ENCODE results near the gene GSAP. TPM values are rescaled to one million over a fixed set of nuclear protein-coding genes. Genes with fewer than 3 reads are reported as not detected.

GSAP gene
- total and polyA plus RNA-seq, 2 donors (not counting 1 experiment from before 2014, with no cell fraction given) = 4.4 to 21.5 TPM

- DNase-seq (ENCODE audit: low read depth in 2 of 2) = no peak
- Histone ChIP-seq H3K4me1 (ENCODE audit: control insufficient read depth, extremely low read depth, insufficient read depth, low read length) (peaks cover 2% of the 10 kb centered on the region), H3K4me2 (ENCODE audit: extremely low read depth, insufficient read depth, low read length) (no peak overlapping the region), H4K20me1 (ENCODE audit: control insufficient read depth, extremely low read depth, insufficient read depth, low read length) (no peaks in the 10 kb centered on the region), H3K9me3 (ENCODE audit: control insufficient read depth, insufficient read depth, low read depth, low read length) (no peaks in the 10 kb centered on the region), H3K9ac (ENCODE audit: insufficient read depth, low read length) (no peak overlapping the region), H3K4me3 (replicated peaks in 1 of 4; ENCODE audit: control extremely low read depth in 1 of 4, insufficient read depth in 1 of 4, low read depth in 3 of 4, low read length in 4 of 4) (no peak overlapping the region), H3K79me2 (ENCODE audit: control insufficient read depth, insufficient read depth, low read length) (no peaks in the 10 kb centered on the region), H3K36me3 (ENCODE audit: control insufficient read depth, insufficient read depth, low read length) (no peaks in the 10 kb centered on the region), H3K27ac (ENCODE audit: insufficient read depth, low read length) (no peak overlapping the region), H2AFZ (ENCODE audit: low read length) (no peak overlapping the region), H3K27me3 (ENCODE audit: control insufficient read depth, insufficient read depth, low read length) (no peaks in the 10 kb centered on the region)
- TF ChIP-seq EZH2 (IDR thresholded peaks at IDR 0.05; ENCODE audit: low read length, missing control alignments) (no peak), CTCF (conservative IDR thresholded peaks at IDR 0.05 in 1 of 2, IDR thresholded peaks at IDR 0.05 in 1 of 2; ENCODE audit: low read depth in 1 of 2, low read length in 2 of 2) (no peak)
These were observed 8.2 kb downstream of the GSAP start for GRCh38 chr7:77407906-77408305.

GRCh38 chr7:77406421-77406820, 9.7 kb downstream of the GSAP start:
- Histone ChIP-seq H3K9ac (ENCODE audit: insufficient read depth, low read length) (no peak overlapping the region), H2AFZ (ENCODE audit: low read length) (no peak overlapping the region), H3K79me2 (ENCODE audit: control insufficient read depth, insufficient read depth, low read length) (no peaks in the 10 kb centered on the region), H3K4me2 (ENCODE audit: extremely low read depth, insufficient read depth, low read length) (no peak overlapping the region), H3K36me3 (ENCODE audit: control insufficient read depth, insufficient read depth, low read length) (no peaks in the 10 kb centered on the region), H3K9me3 (ENCODE audit: control insufficient read depth, insufficient read depth, low read depth, low read length) (no peaks in the 10 kb centered on the region), H3K27me3 (ENCODE audit: control insufficient read depth, insufficient read depth, low read length) (no peaks in the 10 kb centered on the region), H3K4me3 (replicated peaks in 1 of 4; ENCODE audit: control extremely low read depth in 1 of 4, insufficient read depth in 1 of 4, low read depth in 3 of 4, low read length in 4 of 4) (no peak overlapping the region), H4K20me1 (ENCODE audit: control insufficient read depth, extremely low read depth, insufficient read depth, low read length) (no peaks in the 10 kb centered on the region), H3K4me1 (ENCODE audit: control insufficient read depth, extremely low read depth, insufficient read depth, low read length) (peaks cover 2% of the 10 kb centered on the region), H3K27ac (ENCODE audit: insufficient read depth, low read length) (no peak overlapping the region)
- TF ChIP-seq EZH2 (IDR thresholded peaks at IDR 0.05; ENCODE audit: low read length, missing control alignments) (no peak), CTCF (conservative IDR thresholded peaks at IDR 0.05 in 1 of 2, IDR thresholded peaks at IDR 0.05 in 1 of 2; ENCODE audit: low read depth in 1 of 2, low read length in 2 of 2) (no peak)
- no peak for DNase-seq (ENCODE audit: low read depth in 2 of 2)

- no peak overlapping the region for H2AFZ ChIP-seq (ENCODE audit: low read length)
- no peak overlapping the region for H3K4me2 ChIP-seq (ENCODE audit: extremely low read depth, insufficient read depth, low read length)
- no peak overlapping the region for H3K27ac ChIP-seq (ENCODE audit: insufficient read depth, low read length)
- no peaks in the 10 kb centered on the region for H3K9me3 ChIP-seq (ENCODE audit: control insufficient read depth, insufficient read depth, low read depth, low read length)
- no peaks in the 10 kb centered on the region for H3K79me2 ChIP-seq (ENCODE audit: control insufficient read depth, insufficient read depth, low read length)
- no peaks in the 10 kb centered on the region for H3K4me1 ChIP-seq (ENCODE audit: control insufficient read depth, extremely low read depth, insufficient read depth, low read length)
- H3K4me3 ChIP-seq (replicated peaks in 1 of 4; ENCODE audit: control extremely low read depth in 1 of 4, insufficient read depth in 1 of 4, low read depth in 3 of 4, low read length in 4 of 4) = no peak overlapping the region
- H3K36me3 ChIP-seq (ENCODE audit: control insufficient read depth, insufficient read depth, low read length) = no peaks in the 10 kb centered on the region
- DNase-seq (ENCODE audit: low read depth in 2 of 2) = no peak
- H3K9ac ChIP-seq (ENCODE audit: insufficient read depth, low read length) = no peak overlapping the region
- no peaks in the 10 kb centered on the region for H4K20me1 ChIP-seq (ENCODE audit: control insufficient read depth, extremely low read depth, insufficient read depth, low read length)
- no peaks in the 10 kb centered on the region for H3K27me3 ChIP-seq (ENCODE audit: control insufficient read depth, insufficient read depth, low read length)
- TF ChIP-seq CTCF (conservative IDR thresholded peaks at IDR 0.05 in 1 of 2, IDR thresholded peaks at IDR 0.05 in 1 of 2; ENCODE audit: low read depth in 1 of 2, low read length in 2 of 2) (no peak), EZH2 (IDR thresholded peaks at IDR 0.05; ENCODE audit: low read length, missing control alignments) (no peak)
These were observed 11.5 kb downstream of the GSAP start for GRCh38 chr7:77404641-77405040.

All from fibroblast of lung (primary cell).